ENCODE data around the gene BCAR1. TPM values are rescaled to one million over a fixed set of nuclear protein-coding genes. Genes with fewer than 3 reads are reported as not detected.
"Not testable (repeated sequence)": the region's sequence is repeated elsewhere in the genome, so short reads cannot be mapped to it uniquely, and the experiment has no call there.

Gene BCAR1
- total RNA-seq, 1 experiment from 2014 or later = 9.9 TPM

GRCh38 chr16:75225678-75226515 lies 25.5 kb downstream of the BCAR1 start:
- DNase-seq (ENCODE audit: extremely low read depth, low read depth) = no peak

- DNase-seq (ENCODE audit: extremely low read depth, low read depth) = no peak
Observed at GRCh38 chr16:75225092-75225491, 26.3 kb downstream of the BCAR1 start.

DNA sequence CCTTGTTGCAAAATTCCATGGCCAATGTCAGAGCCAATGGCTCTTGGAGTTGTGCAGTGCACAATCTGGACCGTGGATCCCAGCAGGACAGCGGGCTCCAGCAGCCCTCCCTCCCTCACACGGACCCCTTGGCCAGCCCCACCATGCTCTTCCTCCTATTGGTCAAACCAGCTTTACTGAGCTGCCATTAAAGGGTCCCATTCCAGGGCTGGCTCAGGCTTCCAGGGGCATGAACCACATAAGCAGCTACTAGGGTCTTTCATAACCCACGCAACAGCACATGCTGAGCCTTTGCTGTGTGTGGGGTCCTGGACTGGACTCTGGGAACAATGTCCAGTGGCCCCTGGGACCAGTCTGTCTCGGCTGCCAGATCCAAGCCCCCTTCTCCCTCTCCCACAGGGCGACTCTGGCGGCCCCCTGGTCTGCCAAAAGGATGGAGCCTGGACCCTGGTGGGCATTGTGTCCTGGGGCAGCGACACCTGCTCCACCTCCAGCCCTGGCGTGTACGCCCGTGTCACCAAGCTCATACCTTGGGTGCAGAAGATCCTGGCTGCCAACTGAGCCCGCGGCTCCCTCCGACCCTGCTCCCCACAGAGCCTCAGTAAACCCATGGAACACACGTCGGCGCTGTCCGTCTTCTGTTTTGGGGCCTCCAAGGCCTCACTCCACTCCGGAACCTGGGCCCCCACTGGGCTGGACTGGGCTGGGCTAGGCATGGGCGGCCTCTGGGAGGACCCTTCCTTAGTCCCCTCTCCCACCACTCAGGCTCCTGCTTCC lies 26.9 kb downstream of the BCAR1 start:
- DNase-seq (ENCODE audit: extremely low read depth, low read depth) = no peak

DNA sequence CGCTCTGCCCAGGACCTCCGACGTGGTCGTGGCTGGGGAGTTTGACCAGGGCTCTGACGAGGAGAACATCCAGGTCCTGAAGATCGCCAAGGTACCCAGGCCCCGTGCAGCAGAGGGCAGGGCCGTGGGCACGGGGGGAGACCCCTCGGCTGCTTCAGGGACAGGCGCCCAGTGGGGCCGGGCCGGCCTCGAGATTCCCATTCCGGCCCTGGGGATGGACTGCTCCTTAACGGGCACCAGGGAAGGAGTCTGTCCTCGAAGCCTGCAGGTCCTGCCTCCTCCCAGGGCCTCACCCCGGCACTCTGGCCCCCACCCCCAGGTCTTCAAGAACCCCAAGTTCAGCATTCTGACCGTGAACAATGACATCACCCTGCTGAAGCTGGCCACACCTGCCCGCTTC lies 28.3 kb downstream of the BCAR1 start:
- DNase-seq (ENCODE audit: extremely low read depth, low read depth) = not testable (repeated sequence)

DNA sequence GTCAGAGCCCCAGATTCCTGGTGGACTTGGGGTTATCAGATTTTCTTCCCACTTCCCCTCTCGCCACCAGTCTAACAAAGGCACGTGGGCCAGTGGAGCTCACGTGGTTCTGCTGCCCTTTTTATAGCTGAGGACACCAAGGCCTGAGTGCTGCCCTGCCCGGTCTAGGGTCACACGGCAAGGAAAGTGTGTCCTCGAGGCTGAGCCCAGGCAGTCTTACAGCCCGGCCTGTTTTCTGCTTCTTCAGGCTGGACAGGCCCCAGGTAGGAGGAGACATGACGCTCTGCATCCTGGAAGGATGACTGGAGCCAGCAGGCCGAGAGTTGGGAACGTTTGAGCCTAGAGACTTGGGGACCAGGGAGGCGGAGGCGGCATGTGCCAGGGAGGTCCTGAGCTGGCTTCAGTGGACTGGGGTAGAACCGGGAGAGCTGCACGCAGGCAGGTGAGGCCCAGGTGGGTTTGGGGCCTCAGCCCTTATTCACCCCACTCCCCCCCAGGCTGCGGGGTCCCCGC lies 29.1 kb downstream of the BCAR1 start:
- DNase-seq (ENCODE audit: extremely low read depth, low read depth) = no peak

GRCh38 chr16:75219838-75220237 lies 31.6 kb downstream of the BCAR1 start:
- no peak for DNase-seq (ENCODE audit: extremely low read depth, low read depth)

DNA sequence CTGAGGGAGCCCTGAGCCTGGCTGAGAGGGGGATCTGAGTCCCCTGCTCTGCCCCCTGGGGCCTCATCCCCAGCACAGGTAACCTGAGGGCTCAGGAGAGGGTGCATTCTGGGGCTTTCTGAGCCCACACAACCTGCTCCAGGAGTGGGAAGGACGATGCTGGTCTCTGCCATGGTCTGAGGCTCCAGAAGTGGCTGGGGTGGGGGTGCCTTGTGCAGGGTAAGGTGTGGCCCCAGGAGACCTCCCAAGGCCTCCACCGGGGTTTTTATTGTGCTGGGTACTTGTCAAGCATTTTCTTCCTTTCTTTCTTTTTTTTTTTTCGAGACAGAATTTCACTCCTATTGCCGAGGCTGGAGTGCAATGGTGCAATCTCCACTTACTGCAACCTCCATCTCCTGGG lies 32.3 kb downstream of the BCAR1 start:
- no peak for DNase-seq (ENCODE audit: extremely low read depth, low read depth)

DNA sequence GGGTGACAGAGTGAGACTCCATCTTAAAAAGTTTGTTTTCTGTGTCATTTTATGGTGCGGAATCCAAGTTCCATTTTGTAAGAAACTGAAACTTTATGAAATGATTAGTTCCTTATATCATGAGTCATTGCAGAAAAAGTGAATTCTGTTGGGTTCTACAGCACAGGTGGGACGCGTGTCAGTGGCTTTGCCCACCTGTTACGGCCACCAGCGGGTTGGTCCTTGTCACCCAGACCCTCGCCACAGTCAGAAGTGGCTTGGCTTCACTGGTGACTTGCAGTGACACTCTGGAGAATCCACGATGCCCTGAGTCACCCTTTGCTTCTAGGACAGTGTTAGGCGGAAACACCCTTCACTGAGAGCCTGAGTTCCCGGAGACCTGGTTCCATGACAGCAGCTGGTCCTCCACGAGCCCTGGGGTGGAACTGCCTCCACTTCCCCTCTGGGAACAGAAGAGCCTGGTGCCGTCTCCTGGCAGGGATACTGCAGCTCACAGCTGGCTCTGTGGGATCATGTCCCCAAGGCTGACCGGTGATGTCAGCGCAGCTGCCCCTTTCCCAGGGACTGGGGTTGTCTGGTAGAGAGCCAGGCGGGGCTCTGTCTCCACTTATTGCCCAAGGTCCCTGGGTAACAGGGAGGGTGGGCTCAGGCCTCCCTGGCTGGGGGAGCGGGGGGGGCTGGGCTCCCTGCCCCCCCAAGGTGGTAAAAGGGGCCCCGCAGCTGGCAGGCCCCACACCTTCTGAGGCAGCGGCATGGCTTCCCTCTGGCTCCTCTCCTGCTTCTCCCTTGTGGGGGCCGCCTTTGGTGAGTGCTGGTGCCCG lies 33.0 kb downstream of the BCAR1 start, which contains the start of gene CTRB1:
Gene CTRB1, plus strand, starts transcription at position 733 of the 821 bp plus-strand sequence. Its CDS starts 20 bp downstream, at position 753.
- no peak for DNase-seq (ENCODE audit: extremely low read depth, low read depth)

GRCh38 chr16:75217389-75217851 lies 34.0 kb downstream of the BCAR1 start:
- DNase-seq (ENCODE audit: extremely low read depth, low read depth) = no peak

DNA sequence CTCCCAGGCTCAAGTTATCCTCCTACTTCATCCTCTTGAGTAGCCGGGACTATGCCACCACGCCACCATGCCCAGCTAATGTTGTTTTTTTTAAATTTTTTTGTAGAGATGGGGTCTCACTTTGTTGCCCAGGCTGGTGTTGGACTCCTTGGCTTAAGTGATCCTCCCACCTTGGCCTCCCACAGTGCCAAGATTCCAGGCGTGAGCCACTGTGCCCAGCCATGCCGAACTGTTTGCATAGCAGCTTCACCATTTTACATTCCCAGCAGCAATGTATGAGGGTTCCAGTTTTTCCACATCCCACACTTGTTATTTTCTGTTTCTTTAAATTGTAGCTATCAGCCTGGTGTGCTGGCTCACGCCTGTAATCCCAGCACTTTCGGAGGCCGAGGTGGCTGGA lies 34.8 kb downstream of the BCAR1 start:
- no peak for DNase-seq (ENCODE audit: extremely low read depth, low read depth)

- no peak for DNase-seq (ENCODE audit: extremely low read depth, low read depth)
Observed at GRCh38 chr16:75216127-75216526, 35.3 kb downstream of the BCAR1 start.

GRCh38 chr16:75211286-75211685 lies 40.1 kb downstream of the BCAR1 start:
- not testable (repeated sequence) for DNase-seq (ENCODE audit: extremely low read depth, low read depth)

GRCh38 chr16:75209944-75210343 lies 41.5 kb downstream of the BCAR1 start:
- DNase-seq (ENCODE audit: extremely low read depth, low read depth) = no peak

GRCh38 chr16:75209514-75209913 lies 41.9 kb downstream of the BCAR1 start:
- not testable (repeated sequence) for DNase-seq (ENCODE audit: extremely low read depth, low read depth)

GRCh38 chr16:75208861-75209505 lies 42.4 kb downstream of the BCAR1 start:
- DNase-seq (ENCODE audit: extremely low read depth, low read depth) = no peak

- DNase-seq (ENCODE audit: extremely low read depth, low read depth) = no peak
Observed at GRCh38 chr16:75208242-75208825, 43.1 kb downstream of the BCAR1 start.

DNA sequence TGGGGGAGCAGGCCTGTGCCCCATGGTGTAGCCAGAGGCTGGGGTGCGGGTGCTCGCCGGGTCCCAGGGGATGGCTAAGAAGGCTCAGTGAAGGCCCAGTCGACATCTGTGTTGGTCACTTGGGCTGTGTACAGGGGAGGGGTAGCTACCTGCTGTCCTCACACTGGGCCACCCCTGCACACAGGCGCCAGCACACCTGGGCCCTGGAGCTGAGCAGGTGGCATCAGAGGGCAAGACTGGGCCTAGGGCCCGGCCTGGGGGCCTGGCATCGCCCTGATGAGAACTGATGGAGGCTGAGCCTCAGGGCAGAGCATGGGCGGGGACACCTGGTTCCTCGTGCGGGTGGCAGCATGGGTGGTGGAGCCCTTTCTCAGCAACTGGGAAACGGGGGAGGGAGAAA lies 43.6 kb downstream of the BCAR1 start:
- DNase-seq (ENCODE audit: extremely low read depth, low read depth) = no peak

- no peak for DNase-seq (ENCODE audit: extremely low read depth, low read depth)
Observed at GRCh38 chr16:75206749-75207451, 44.5 kb downstream of the BCAR1 start, which contains the start of gene CTRB2. Gene CTRB2 (minus strand): TSS chr16:75207161. CDS start chr16:75207141, 20 bp downstream.

Data from NCI-H460 (cell line).